ENCODE data around the gene USP33.
"Not testable (repeated sequence)": the region's sequence is repeated elsewhere in the genome, so short reads cannot be mapped to it uniquely, and the experiment has no call there.

Gene USP33

GRCh38 chr1:77673716-77674355 lies 85.8 kb downstream of the USP33 start:
- in situ Hi-C loops (cut with HindIII; ENCODE audit: low sequenced_read_pairs) = no loop called here

GRCh38 chr1:77673030-77673429 lies 86.6 kb downstream of the USP33 start:
- in situ Hi-C loops (cut with HindIII; ENCODE audit: low sequenced_read_pairs) = no loop called here

GRCh38 chr1:77672374-77672773 lies 87.3 kb downstream of the USP33 start:
- in situ Hi-C loops (cut with HindIII; ENCODE audit: low sequenced_read_pairs) = no loop called here

GRCh38 chr1:77671836-77672235 lies 87.8 kb downstream of the USP33 start:
- in situ Hi-C loops (cut with HindIII; ENCODE audit: low sequenced_read_pairs) = no loop called here

- in situ Hi-C loops (cut with HindIII; ENCODE audit: low sequenced_read_pairs) = no loop called here
Observed at GRCh38 chr1:77670330-77670729, 89.3 kb downstream of the USP33 start.

- in situ Hi-C loops (cut with HindIII; ENCODE audit: low sequenced_read_pairs) = no loop called here
Observed at GRCh38 chr1:77668924-77669449, 90.7 kb downstream of the USP33 start.

- in situ Hi-C loops (cut with HindIII; ENCODE audit: low sequenced_read_pairs) = no loop called here
Observed at GRCh38 chr1:77664939-77665516, 94.6 kb downstream of the USP33 start.

GRCh38 chr1:77661696-77662095 lies 98.0 kb downstream of the USP33 start:
- in situ Hi-C loops (cut with HindIII; ENCODE audit: low sequenced_read_pairs) = no loop called here

- in situ Hi-C loops (cut with HindIII; ENCODE audit: low sequenced_read_pairs) = no loop called here
Observed at GRCh38 chr1:77659879-77660593, 99.6 kb downstream of the USP33 start.

GRCh38 chr1:77658271-77658670 lies 101.4 kb downstream of the USP33 start:
- in situ Hi-C loops (cut with HindIII; ENCODE audit: low sequenced_read_pairs) = no loop called here

GRCh38 chr1:77655431-77655974 lies 104.1 kb downstream of the USP33 start:
- in situ Hi-C loops (cut with HindIII; ENCODE audit: low sequenced_read_pairs) = no loop called here

GRCh38 chr1:77652970-77653516 lies 106.6 kb downstream of the USP33 start:
- in situ Hi-C loops (cut with HindIII; ENCODE audit: low sequenced_read_pairs) = no loop called here

- in situ Hi-C loops (cut with HindIII; ENCODE audit: low sequenced_read_pairs) = no loop called here
Observed at GRCh38 chr1:77652268-77652667, 107.4 kb downstream of the USP33 start.

- in situ Hi-C loops (cut with HindIII; ENCODE audit: low sequenced_read_pairs) = no loop called here
Observed at GRCh38 chr1:77649127-77649526, 110.5 kb downstream of the USP33 start.

- in situ Hi-C loops (cut with HindIII; ENCODE audit: low sequenced_read_pairs) = not testable (repeated sequence)
Observed at GRCh38 chr1:77646224-77646623, 113.4 kb downstream of the USP33 start.

Measured in endothelial cell of hepatic sinusoid (primary cell).